Testis (tissue), 2 donors: ENCODE results near the gene C22orf31.

Experiments
- CTCF ChIP-seq, 3 experiments: fragments of 450-650 bp in 2 of 3; fragments of 200-600 bp in 1 of 3; sonication (generic) in 1 of 3; IDR thresholded peaks; one replicate each; pipeline ENCODE4 v1.5.1; 2016 to 2019; ENCODE audit warnings: antibody characterized with exemption in 3 of 3, mild to moderate bottlenecking in 2 of 3, moderate library complexity in 1 of 3
- POLR2A ChIP-seq: fragments of 450-650 bp; IDR thresholded peaks from one replicate; pipeline ENCODE4 v1.6.1; 2017; ENCODE audit warnings: antibody characterized with exemption, mild to moderate bottlenecking, moderate library complexity

- no peak for TF ChIP-seq CTCF (IDR thresholded peaks at IDR 0.05)
- no peak for TF ChIP-seq POLR2A
Measured at GRCh38 chr22:29054251-29054767, 7.3 kb downstream of the C22orf31 start.
